Measurements from ENCODE around the gene LAGE3. TPM values are rescaled to one million over a fixed set of nuclear protein-coding genes. Genes with fewer than 3 reads are reported as not detected.

Gene LAGE3
- total and polyA plus RNA-seq, 3 experiments from 2014 or later, result 51.2 to 74.6 (median 72.5) TPM

DNA sequence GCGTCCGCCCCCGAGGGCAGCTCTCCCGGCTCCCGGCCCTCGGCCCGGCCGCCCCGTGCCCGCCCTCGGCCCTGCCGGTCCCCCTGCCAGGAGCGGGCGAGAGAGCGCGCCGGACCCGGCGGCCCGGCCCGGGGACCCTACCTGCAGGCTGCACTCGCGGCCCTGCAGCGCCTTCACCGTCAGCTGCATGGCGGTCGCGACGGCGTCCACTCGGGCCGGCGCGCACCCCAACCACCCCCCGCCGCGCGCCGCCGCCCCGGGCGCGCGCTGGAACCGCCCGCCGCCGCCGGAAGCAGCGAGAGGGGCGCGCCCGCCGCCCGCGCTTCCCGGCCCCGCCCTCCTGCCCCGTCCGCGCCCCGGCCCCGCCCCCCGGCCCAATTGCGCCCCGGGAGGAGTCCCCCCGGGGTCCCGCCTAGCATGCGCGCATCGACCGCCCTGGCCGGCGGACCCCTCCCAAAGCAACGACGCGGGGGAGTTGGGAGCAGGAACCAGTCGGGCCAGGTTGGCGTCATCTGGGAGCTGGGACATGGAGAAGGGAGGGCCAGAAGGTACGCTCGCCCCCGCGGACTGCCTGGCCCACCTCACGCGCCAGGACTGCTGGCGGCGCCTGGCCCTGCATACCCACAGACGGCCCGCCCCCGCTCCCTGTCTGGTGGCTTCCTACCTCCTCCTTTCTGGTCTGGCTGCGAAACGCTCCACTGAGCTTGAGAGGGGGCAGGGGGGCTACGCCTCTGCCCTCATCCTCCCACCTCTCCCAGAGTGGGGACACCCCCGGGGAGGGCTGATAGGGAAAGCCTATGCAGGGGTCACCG, 7.5 kb upstream of the LAGE3 start, which contains the start of gene UBL4A:
UBL4A (minus strand) TSS at position 220 of the 812 bp plus-strand sequence; CDS start at position 189, 31 bp downstream.
- no peaks in the 10 kb centered on the region for H3K36me3 ChIP-seq (ENCODE audit: insufficient read depth, low read length)
- H3K4me3 ChIP-seq (ENCODE audit: low read length), result peak within 1 kb of the TSS; percentile 34
- Mint-ChIP-seq H3K36me3 (peaks cover 0 to 29% (median 4%) of the 10 kb centered on the region in 3 donors), H3K4me1 (peaks cover 12 to 46% (median 24%) of the 10 kb centered on the region in 3 donors), H3K27me3 (peaks cover 0 to 11% of the 10 kb centered on the region in 2 donors), H3K4me3 (peak within 1 kb of the TSS; percentile 66 to 89 (median 80)), H3K27ac (peak within 1 kb of the TSS; percentile 67 to 96 (median 89)), H3K9me3 (no peaks in the 10 kb centered on the region)
- peaks cover 19% of the 10 kb centered on the region for H3K4me1 ChIP-seq (ENCODE audit: insufficient read depth, low read length)
- no peaks in the 10 kb centered on the region for H3K9me3 ChIP-seq (ENCODE audit: low read length)
- H3K27me3 ChIP-seq (ENCODE audit: insufficient read depth, low read length, poor library complexity, severe bottlenecking), result no peaks in the 10 kb centered on the region
- ChIA-PET POLR2A (interaction anchor here (0.6 to 2.2 kb wide), 5 partner anchors 28 to 493 kb away, joined by 3 to 15 read pairs (median 3); partner anchors contain the start of gene RPL10), CTCF (no interaction called here)
- peak within 1 kb of the TSS; percentile 70 for H3K27ac ChIP-seq (ENCODE audit: low read depth, low read length)
- DNase-seq, result peak; percentile 48 to 68 (median 56)

DNA sequence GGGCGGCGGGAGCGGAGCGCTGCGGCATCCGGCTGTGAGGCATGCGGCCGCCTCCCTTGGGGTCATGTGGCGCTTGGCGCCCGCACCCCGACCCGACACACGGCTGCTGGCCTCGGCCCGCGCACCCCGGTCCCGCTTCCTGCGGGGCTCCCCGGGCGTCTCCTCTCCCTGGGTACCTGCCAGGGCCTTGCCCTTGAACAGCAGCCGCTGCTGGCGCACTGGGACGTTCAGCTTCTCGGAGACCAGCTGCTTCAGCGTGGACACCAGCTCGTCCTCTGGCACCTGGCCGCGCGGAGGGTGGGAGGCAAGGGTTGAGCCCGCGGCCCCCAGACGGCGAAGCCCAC, 6.9 kb upstream of the LAGE3 start:
- H3K9me3 ChIP-seq (ENCODE audit: low read length), result no peaks in the 10 kb centered on the region
- H3K4me3 Mint-ChIP-seq, result peak overlapping the region in 3 of 7 donors; percentile 18 to 26 (median 23)
- peaks cover 12 to 45% (median 26%) of the 10 kb centered on the region in 3 donors for H3K4me1 Mint-ChIP-seq
- H3K9me3 Mint-ChIP-seq, result no peaks in the 10 kb centered on the region
- peak overlapping the region; percentile 34 for H3K4me3 ChIP-seq (ENCODE audit: low read length)
- H3K4me1 ChIP-seq (ENCODE audit: insufficient read depth, low read length), result peaks cover 19% of the 10 kb centered on the region
- H3K27ac Mint-ChIP-seq, result peak overlapping the region in 1 of 8 donors; percentile 23
- no peaks in the 10 kb centered on the region for H3K36me3 ChIP-seq (ENCODE audit: insufficient read depth, low read length)
- H3K36me3 Mint-ChIP-seq, result peaks cover 0 to 29% (median 4%) of the 10 kb centered on the region in 3 donors
- H3K27me3 ChIP-seq (ENCODE audit: insufficient read depth, low read length, poor library complexity, severe bottlenecking), result no peaks in the 10 kb centered on the region
- peaks cover 0 to 12% of the 10 kb centered on the region in 2 donors for H3K27me3 Mint-ChIP-seq
- ChIA-PET CTCF (interaction anchor here (0.8 kb wide), 1 partner anchor 49 kb away, joined by 3 read pairs; no protein-coding TSS in a partner anchor), POLR2A (interaction anchor here (0.6 to 2.2 kb wide), 4 partner anchors 11 to 492 kb away, joined by 3 to 15 read pairs (median 6); partner anchors contain the start of gene RPL10)
- peak overlapping the region; percentile 70 for H3K27ac ChIP-seq (ENCODE audit: low read depth, low read length)
- DNase-seq, result peak; percentile 22 to 61 (median 36)

DNA sequence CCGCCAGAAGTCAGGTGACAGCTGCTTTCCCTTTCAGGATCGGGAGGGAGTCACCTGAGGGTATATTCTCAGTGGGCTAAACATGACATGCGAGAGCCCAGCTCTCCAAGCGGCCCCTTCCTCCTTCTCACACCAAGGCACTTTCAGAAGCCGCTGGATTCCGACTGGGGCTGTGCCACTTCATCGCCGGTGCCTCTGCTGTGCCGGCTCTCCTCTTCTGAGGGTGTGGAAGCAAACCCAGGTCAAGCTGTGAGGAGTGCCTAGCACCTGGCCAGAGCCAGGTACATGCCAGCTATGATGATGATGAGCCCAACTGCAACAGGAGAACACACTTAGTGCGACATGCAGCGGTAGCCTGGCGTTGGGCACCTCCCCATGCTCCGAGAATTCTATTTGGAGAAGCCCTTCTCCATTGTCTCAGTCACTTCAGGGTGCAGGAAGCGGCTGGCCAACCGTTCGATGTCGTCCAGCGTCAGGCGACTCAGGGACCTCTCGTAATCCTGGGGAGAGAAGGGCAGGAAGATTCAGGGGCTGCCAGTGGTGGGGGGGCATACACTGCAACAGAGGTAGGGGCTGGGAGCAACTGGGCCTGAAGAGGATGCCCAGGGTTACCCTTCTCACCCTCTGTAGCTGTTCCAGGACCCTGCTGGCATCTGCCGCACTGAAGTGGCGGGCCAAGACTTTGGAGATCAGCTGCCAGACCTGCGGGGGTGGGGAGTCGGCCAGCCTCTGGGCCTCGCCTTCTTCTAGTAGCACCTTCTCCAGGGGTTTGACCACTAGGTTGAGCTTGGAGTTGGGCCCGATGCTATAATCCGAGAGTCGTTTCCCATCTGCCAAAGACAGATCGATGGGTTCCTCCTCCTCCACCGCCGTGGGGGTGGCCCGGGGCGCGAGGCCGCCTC, 6.3 kb upstream of the LAGE3 start:
- peak overlapping the region; percentile 13 to 89 (median 66) for H3K4me3 Mint-ChIP-seq
- Histone ChIP-seq H3K27me3 (ENCODE audit: insufficient read depth, low read length, poor library complexity, severe bottlenecking) (no peaks in the 10 kb centered on the region), H3K9me3 (ENCODE audit: low read length) (no peaks in the 10 kb centered on the region), H3K4me1 (ENCODE audit: insufficient read depth, low read length) (peaks cover 19% of the 10 kb centered on the region), H3K27ac (ENCODE audit: low read depth, low read length) (peak overlapping the region; percentile 70), H3K4me3 (ENCODE audit: low read length) (peak overlapping the region; percentile 34), H3K36me3 (ENCODE audit: insufficient read depth, low read length) (no peaks in the 10 kb centered on the region)
- peaks cover 0 to 26% (median 4%) of the 10 kb centered on the region in 3 donors for H3K36me3 Mint-ChIP-seq
- no peak for DNase-seq
- POLR2A ChIA-PET, result interaction anchor here (0.6 to 2.2 kb wide), 3 partner anchors 12 to 87 kb away, joined by 3 to 15 read pairs (median 3); partner anchors contain the start of gene RPL10
- peaks cover 12 to 43% (median 26%) of the 10 kb centered on the region in 3 donors for H3K4me1 Mint-ChIP-seq
- peaks cover 0 to 12% of the 10 kb centered on the region in 2 donors for H3K27me3 Mint-ChIP-seq
- no peaks in the 10 kb centered on the region for H3K9me3 Mint-ChIP-seq
- CTCF ChIA-PET, result interaction anchor here (0.8 to 1.3 kb wide), 2 partner anchors 28 to 49 kb away, joined by 3 read pairs; partner anchors contain the start of gene PLXNA3
- H3K27ac Mint-ChIP-seq, result peak overlapping the region in 7 of 8 donors; percentile 23 to 89 (median 68)

DNA sequence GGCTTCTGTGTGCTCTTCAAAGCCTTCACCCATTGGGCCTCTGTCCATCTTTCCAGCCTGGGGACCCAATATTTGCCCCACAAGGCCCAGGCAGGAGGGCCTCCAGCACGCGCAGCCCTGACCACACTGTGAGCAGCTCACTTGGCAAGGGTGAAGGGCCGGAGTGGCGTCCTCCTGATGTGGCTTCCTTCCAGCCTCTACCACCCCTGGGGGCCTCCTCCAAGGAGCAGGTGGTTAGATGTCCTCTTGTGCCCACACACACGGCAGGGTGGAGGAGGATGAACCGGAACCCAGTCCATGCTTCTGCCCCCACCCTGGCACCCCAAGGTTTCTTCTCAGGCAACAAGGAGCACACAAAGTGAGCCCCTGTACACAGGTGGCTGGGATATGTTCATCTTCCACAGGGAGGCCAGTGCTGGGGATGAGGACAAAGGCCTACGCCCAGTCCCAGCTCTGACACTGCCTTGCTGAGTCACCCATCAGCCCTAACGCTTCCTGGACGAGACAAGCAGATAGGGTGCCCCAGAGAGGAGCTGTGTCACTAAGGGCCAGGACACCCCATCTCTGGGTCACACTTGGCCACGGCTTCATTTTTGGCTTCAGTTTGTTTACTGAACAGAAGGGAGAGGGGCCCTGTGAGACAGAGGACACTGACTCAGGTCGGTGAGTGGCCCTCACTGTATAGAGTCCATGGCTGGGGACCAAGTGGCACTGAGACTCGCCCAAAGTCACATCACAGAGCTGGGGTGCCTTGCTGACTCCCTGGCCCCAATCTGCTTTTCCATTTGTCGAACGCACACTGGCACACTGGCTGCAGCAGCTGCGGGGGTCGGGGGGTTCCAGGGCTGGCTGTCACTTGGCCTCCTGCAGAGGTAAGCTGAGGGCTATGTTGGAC, 5.4 kb upstream of the LAGE3 start:
- Mint-ChIP-seq H3K4me3 (peak overlapping the region in 3 of 7 donors; percentile 51 to 89 (median 59)), H3K4me1 (peaks cover 9 to 41% (median 23%) of the 10 kb centered on the region in 3 donors), H3K9me3 (no peaks in the 10 kb centered on the region), H3K36me3 (peaks cover 0 to 24% (median 4%) of the 10 kb centered on the region in 3 donors), H3K27me3 (peaks cover 0 to 12% of the 10 kb centered on the region in 2 donors), H3K27ac (peak overlapping the region in 3 of 8 donors; percentile 2 to 50 (median 23))
- no peak overlapping the region for H3K4me3 ChIP-seq (ENCODE audit: low read length)
- DNase-seq, result no peak
- ChIA-PET POLR2A (no interaction called here), CTCF (interaction anchor here (0.8 to 1.3 kb wide), 2 partner anchors 27 to 111 kb away, joined by 3 read pairs; partner anchors contain the start of gene PLXNA3)
- H3K4me1 ChIP-seq (ENCODE audit: insufficient read depth, low read length), result peaks cover 17% of the 10 kb centered on the region
- H3K36me3 ChIP-seq (ENCODE audit: insufficient read depth, low read length), result no peaks in the 10 kb centered on the region
- no peaks in the 10 kb centered on the region for H3K27me3 ChIP-seq (ENCODE audit: insufficient read depth, low read length, poor library complexity, severe bottlenecking)
- no peaks in the 10 kb centered on the region for H3K9me3 ChIP-seq (ENCODE audit: low read length)
- H3K27ac ChIP-seq (ENCODE audit: low read depth, low read length), result peak overlapping the region; percentile 70

GRCh38 chrX:154483325-154483724, 4.2 kb upstream of the LAGE3 start:
- Histone ChIP-seq H3K27ac (ENCODE audit: low read depth, low read length) (no peak overlapping the region), H3K4me1 (ENCODE audit: insufficient read depth, low read length) (peaks cover 11% of the 10 kb centered on the region), H3K36me3 (ENCODE audit: insufficient read depth, low read length) (no peaks in the 10 kb centered on the region), H3K27me3 (ENCODE audit: insufficient read depth, low read length, poor library complexity, severe bottlenecking) (no peaks in the 10 kb centered on the region), H3K9me3 (ENCODE audit: low read length) (no peaks in the 10 kb centered on the region), H3K4me3 (ENCODE audit: low read length) (no peak overlapping the region)
- Mint-ChIP-seq H3K27me3 (peaks cover 0 to 13% of the 10 kb centered on the region in 2 donors), H3K9me3 (no peaks in the 10 kb centered on the region), H3K36me3 (peaks cover 0 to 20% (median 4%) of the 10 kb centered on the region in 3 donors), H3K4me3 (no peak overlapping the region), H3K4me1 (peaks cover 6 to 35% (median 23%) of the 10 kb centered on the region in 3 donors), H3K27ac (peak overlapping the region in 2 of 8 donors; percentile 41 to 48)
- CTCF ChIA-PET, result interaction anchor here (0.8 kb wide), 1 partner anchor 110 kb away, joined by 3 read pairs; no protein-coding TSS in a partner anchor
- no peak for DNase-seq
- POLR2A ChIA-PET, result no interaction called here

- peak overlapping the region in 2 of 8 donors; percentile 48 to 54 for H3K27ac Mint-ChIP-seq
- ChIA-PET CTCF (interaction anchor here (0.7 kb wide), 1 partner anchor 51 kb away, joined by 3 read pairs; no protein-coding TSS in a partner anchor), POLR2A (no interaction called here)
- H3K4me3 ChIP-seq (ENCODE audit: low read length), result no peak overlapping the region
- H3K36me3 ChIP-seq (ENCODE audit: insufficient read depth, low read length), result no peaks in the 10 kb centered on the region
- peaks cover 0 to 15% (median under 1%) of the 10 kb centered on the region in 3 donors for H3K36me3 Mint-ChIP-seq
- H3K4me1 ChIP-seq (ENCODE audit: insufficient read depth, low read length), result peaks cover 16% of the 10 kb centered on the region
- no peaks in the 10 kb centered on the region for H3K9me3 Mint-ChIP-seq
- H3K27ac ChIP-seq (ENCODE audit: low read depth, low read length), result no peak overlapping the region
- H3K9me3 ChIP-seq (ENCODE audit: low read length), result no peaks in the 10 kb centered on the region
- peaks cover 0 to 14% of the 10 kb centered on the region in 2 donors for H3K27me3 Mint-ChIP-seq
- H3K4me3 Mint-ChIP-seq, result no peak overlapping the region
- H3K27me3 ChIP-seq (ENCODE audit: insufficient read depth, low read length, poor library complexity, severe bottlenecking), result no peaks in the 10 kb centered on the region
- H3K4me1 Mint-ChIP-seq, result peaks cover 6 to 32% (median 23%) of the 10 kb centered on the region in 3 donors
- DNase-seq, result no peak
Measured at GRCh38 chrX:154482786-154483185, 3.7 kb upstream of the LAGE3 start.

Data from CD8-positive, alpha-beta memory T cell (primary cell).